AG04449 (cell line): ENCODE results near the gene VAT1L.

Experiments
- CTCF ChIA-PET: fragments of 350-600 bp; formaldehyde crosslinking; extraction: SDS; loops from one replicate; lab custom pipeline; 2021; ENCODE audit warnings: antibody characterized with exemption; lab: Yijun Ruan, JAX
- POLR2A ChIA-PET: fragments of 400-600, 350-600 bp; formaldehyde crosslinking; extraction: SDS; loops from one replicate; lab custom pipeline; 2020; ENCODE audit warnings: antibody characterized with exemption, inconsistent platforms; lab: Yijun Ruan, JAX
- DNase-seq: peaks from one replicate; pipeline ENCODE4 v3.0.0-alpha.2; 2010; ENCODE audit warnings: low read depth, low spot score
- H3K4me3 ChIP-seq: 2 replicates; pipeline ENCODE4 v1.5.1; 2011; ENCODE audit warnings: low read depth, mild to moderate bottlenecking, control low read depth, low read length
- CTCF ChIP-seq: IDR thresholded peaks from one replicate; pipeline ENCODE4 v1.5.1; 2011; ENCODE audit warnings: mild to moderate bottlenecking, moderate library complexity, low read length, control low read depth, inconsistent platforms; ENCODE audit not compliant: insufficient read depth; ENCODE audit errors: missing control alignments

Gene VAT1L

DNA sequence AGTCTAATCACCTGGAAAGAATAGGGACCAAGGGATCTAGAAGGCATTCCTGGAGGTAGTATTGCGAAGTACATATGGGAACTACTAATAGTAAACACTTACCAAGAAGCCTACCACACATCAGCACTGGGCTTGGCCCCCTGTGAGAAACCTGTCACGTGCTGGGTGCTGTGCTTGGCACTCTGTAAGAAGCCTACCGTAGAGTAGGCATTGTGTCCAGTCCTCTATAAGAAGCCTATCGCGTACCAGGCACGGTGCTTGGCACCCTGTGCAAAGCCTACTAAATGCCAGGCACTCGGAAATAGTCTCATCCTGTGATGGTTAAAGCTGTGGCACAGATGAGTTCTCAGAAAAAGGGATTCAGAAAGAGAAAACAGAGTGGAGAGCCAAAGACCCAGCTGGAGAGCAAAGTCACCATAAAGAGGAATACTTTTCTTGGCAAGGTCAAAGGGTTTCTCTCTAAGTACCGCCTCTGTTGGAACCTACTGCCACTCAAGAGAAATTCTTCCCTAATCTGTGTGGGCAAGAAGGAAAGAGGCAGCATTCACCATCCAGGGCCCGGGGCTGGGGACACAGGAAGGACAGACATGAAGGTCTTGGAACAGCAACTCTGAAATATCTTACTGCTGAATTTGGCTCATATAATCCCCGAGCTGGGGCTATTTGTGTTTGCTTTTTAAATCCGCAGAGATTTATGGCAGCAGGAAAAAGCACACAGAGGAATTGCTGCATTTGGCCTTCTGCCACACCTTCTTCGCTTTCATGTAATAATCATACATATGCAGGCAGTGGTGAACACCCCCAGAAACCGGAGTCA lies 81.8 kb downstream of the VAT1L start:
- no peak overlapping the region for H3K4me3 ChIP-seq
- DNase-seq = no peak
- no peak for TF ChIP-seq CTCF
- ChIA-PET POLR2A (no interaction called here), CTCF (no interaction called here)

DNA sequence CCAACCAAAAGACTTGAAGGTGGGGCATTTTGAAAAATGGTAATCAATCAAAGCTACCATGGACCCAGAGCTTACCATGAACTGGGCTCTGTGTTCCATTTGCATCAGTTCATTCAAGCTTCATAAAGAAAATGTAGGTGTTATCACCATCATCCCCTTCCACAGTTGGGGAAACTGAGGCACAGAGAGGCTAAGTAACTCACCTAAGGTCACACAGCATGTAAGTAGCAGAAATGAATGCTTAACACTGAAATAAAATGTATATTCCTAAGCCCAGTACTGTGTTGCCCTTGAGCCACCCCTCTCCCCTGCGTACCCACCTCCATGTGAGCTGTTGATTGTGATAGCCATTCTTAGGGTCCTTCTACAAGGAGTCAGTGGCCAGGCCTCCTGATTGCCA lies 83.6 kb downstream of the VAT1L start:
- no peak overlapping the region for H3K4me3 ChIP-seq
- no peak for TF ChIP-seq CTCF
- ChIA-PET POLR2A (no interaction called here), CTCF (no interaction called here)
- no peak for DNase-seq

DNA sequence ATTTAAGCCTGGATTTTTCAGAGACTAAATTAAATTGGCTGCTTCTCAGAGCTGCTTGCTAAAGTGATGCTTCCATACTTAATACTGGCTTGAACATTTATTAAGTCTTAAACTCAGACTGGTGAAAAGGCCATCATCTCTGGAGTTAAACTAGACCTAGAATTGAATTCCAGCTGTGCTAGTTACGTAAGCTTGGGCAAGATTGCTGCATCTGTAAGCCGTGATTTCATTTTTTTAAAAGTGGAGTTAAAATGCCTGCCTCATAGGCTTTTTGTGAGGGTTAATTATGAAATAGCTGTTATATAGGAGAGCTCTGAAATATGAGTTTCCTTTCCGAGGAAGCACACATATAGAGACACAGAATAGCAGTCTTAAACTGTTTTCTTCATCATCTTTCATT lies 84.7 kb downstream of the VAT1L start:
- DNase-seq = no peak
- H3K4me3 ChIP-seq = no peak overlapping the region
- TF ChIP-seq CTCF = no peak
- POLR2A ChIA-PET = no interaction called here
- CTCF ChIA-PET = no interaction called here

DNA sequence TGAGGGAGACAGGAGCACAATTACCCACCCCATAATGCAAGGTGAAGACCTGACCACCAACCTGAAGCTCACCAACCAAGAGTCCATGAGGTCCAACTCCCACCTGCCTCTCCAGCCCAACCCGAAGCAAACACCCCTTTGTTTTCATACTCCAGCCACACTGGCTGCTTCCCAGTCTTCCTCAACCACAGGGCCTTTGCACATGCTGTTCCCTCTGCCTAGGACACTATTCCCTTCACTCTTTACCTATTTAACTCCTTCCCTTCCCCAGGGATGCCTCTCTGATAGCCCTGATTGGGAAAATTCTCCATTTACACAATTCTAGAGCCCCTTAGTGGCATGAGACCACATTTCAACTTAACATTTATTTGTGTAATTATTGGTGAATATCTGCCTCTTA lies 86.0 kb downstream of the VAT1L start:
- H3K4me3 ChIP-seq = no peak overlapping the region
- ChIA-PET POLR2A (no interaction called here), CTCF (no interaction called here)
- DNase-seq = no peak
- no peak for TF ChIP-seq CTCF

DNA sequence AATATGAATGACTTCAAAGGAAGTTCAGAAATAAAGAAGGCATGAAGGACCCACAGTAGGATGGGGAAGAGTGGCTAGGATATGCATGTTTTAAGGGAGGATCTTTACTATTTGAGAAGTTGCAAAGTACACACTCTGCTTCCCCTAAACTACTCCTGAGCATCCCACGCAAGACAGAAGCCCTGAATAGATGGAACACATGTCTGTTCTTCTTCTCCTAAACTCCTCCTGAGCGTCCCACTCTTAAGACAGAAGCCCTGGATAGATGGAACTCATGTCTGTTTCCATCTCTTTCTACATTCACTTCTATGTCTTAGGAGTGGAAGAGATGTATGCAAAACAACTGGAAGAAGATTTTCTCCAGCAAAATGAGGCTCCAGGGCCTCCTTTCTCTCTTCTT lies 88.4 kb downstream of the VAT1L start:
- CTCF ChIA-PET = no interaction called here
- POLR2A ChIA-PET = no interaction called here
- no peak for DNase-seq
- TF ChIP-seq CTCF = no peak
- H3K4me3 ChIP-seq = no peak overlapping the region

GRCh38 chr16:77877712-77878347 lies 89.5 kb downstream of the VAT1L start:
- ChIA-PET POLR2A (no interaction called here), CTCF (interaction anchor here (1.4 kb wide), 1 partner anchor 11 kb away, joined by 3 read pairs; no protein-coding TSS in a partner anchor)
- no peak for DNase-seq
- no peak overlapping the region for H3K4me3 ChIP-seq
- no peak for TF ChIP-seq CTCF
